Endothelial cell of umbilical vein (primary cell): ENCODE data around the gene ATXN7L1. TPM values are rescaled to one million over a fixed set of nuclear protein-coding genes. Genes with fewer than 3 reads are reported as not detected.

ENCODE experiments used
- BruUV-seq: library from RNA; stranded (reverse); fragments of 400-500 nt; replicated peaks from 2 replicates; lab custom pipeline; 2021; lab: Mats Ljungman, UMichigan
- CTCF ChIA-PET: fragments of 300-600, 350-600 bp; sonication (Branson Sonifier 250); formaldehyde crosslinking; loops from one replicate; lab custom pipeline; 2021; ENCODE audit warnings: antibody characterized with exemption, inconsistent platforms; lab: Charles Lee
- POLR2A ChIA-PET: fragments of 300-600, 350-600 bp; sonication (Branson Sonifier 250); formaldehyde crosslinking; loops from one replicate; lab custom pipeline; 2021; ENCODE audit warnings: antibody characterized with exemption, inconsistent platforms; lab: Charles Lee
- DNase-seq: peaks from one replicate; pipeline ENCODE4 v3.0.0-alpha.2; 2011; ENCODE audit warnings: low read depth, low spot score
- FAIRE-seq: peaks from 2 replicates; lab custom pipeline; 2011; peaks lifted over from hg19 to GRCh38; lab: Jason Lieb, UNC
- H2AFZ ChIP-seq: 2 replicates; pipeline ENCODE4 v1.6.0; 2012; ENCODE audit warnings: low read depth, low read length, control low read depth, inconsistent platforms
- H3K27ac ChIP-seq: 2 replicates; pipeline ENCODE4 v1.5.1; 2011; ENCODE audit warnings: low read depth, mild to moderate bottlenecking, control low read depth, low read length, moderate library complexity; ENCODE audit not compliant: insufficient read depth
- H3K27me3 ChIP-seq, 2 experiments: 2 replicates each; pipeline versions ENCODE4 v1.6.0 to v1.6.1; 2011; ENCODE audit warnings: low read length in 2 of 2, mixed read lengths in 1 of 2; ENCODE audit not compliant: control insufficient read depth in 2 of 2, insufficient read depth in 2 of 2
- H3K36me3 ChIP-seq, 2 experiments: 2 replicates in 1 of 2; 3 replicates in 1 of 2; pipeline ENCODE4 v1.5.1; 2011; ENCODE audit warnings: low read length in 2 of 2, mild to moderate bottlenecking in 1 of 2, moderate library complexity in 1 of 2; ENCODE audit not compliant: control insufficient read depth in 2 of 2, insufficient read depth in 2 of 2; ENCODE audit errors: extremely low read depth in 1 of 2
- H3K4me1 ChIP-seq: 3 replicates; pipeline ENCODE4 v1.5.1; 2011; ENCODE audit warnings: mild to moderate bottlenecking, low read length; ENCODE audit not compliant: control insufficient read depth, insufficient read depth; ENCODE audit errors: extremely low read depth
- H3K4me2 ChIP-seq: 2 replicates; pipeline ENCODE4 v1.6.1; 2011; ENCODE audit warnings: low read length, control low read depth, mixed read lengths; ENCODE audit not compliant: insufficient read depth
- H3K4me3 ChIP-seq, 3 experiments: fragments of 200-600 bp in 1 of 3; sonication (generic), shearing (Covaris generic) in 1 of 3; replicated peaks in 1 of 3; 2 replicates each; pipeline ENCODE4 v1.5.1; 2011 to 2016; ENCODE audit warnings: control low read depth in 3 of 3, low read length in 3 of 3, mild to moderate bottlenecking in 2 of 3, inconsistent platforms in 1 of 3, low read depth in 1 of 3, moderate library complexity in 1 of 3; ENCODE audit not compliant: insufficient read depth in 1 of 3
- H3K79me2 ChIP-seq: 2 replicates; pipeline ENCODE4 v1.6.0; 2012; ENCODE audit warnings: low read length, inconsistent platforms; ENCODE audit not compliant: control insufficient read depth, insufficient read depth
- H3K9ac ChIP-seq: replicated peaks from 2 replicates; pipeline ENCODE3; 2011; ENCODE audit warnings: low read length, control low read depth; ENCODE audit not compliant: insufficient read depth; ENCODE audit errors: extremely low read depth
- H3K9me1 ChIP-seq: replicated peaks from 3 replicates; pipeline ENCODE4 v1.6.0; 2011; ENCODE audit warnings: mild to moderate bottlenecking, low read length; ENCODE audit not compliant: control insufficient read depth, insufficient read depth; ENCODE audit errors: extremely low read depth
- H3K9me3 ChIP-seq: replicated peaks from 2 replicates; pipeline ENCODE4 v1.5.1; 2012; ENCODE audit warnings: low read length, inconsistent platforms; ENCODE audit not compliant: control insufficient read depth, insufficient read depth
- H4K20me1 ChIP-seq: replicated peaks from 2 replicates; pipeline ENCODE3; 2011; ENCODE audit warnings: mild to moderate bottlenecking, low read length; ENCODE audit not compliant: control insufficient read depth, insufficient read depth; ENCODE audit errors: extremely low read depth
- EZH2 ChIP-seq: IDR thresholded peaks from 2 replicates; pipeline ENCODE4 v1.6.1; 2012; ENCODE audit warnings: borderline replicate concordance, low read depth, mild to moderate bottlenecking, moderate library complexity, low read length, inconsistent platforms; ENCODE audit not compliant: severe bottlenecking
- FOS ChIP-seq: IDR thresholded peaks from 2 replicates; pipeline ENCODE4 v1.6.1; 2011; ENCODE audit warnings: mild to moderate bottlenecking, low read length, moderate library complexity, borderline replicate concordance; ENCODE audit not compliant: insufficient read depth
- GATA2 ChIP-seq: IDR thresholded peaks from 2 replicates; pipeline ENCODE4 v1.7.0; 2011; ENCODE audit warnings: low read depth, mild to moderate bottlenecking, moderate library complexity, mixed read lengths, low read length; ENCODE audit not compliant: insufficient read length, insufficient read depth
- JUN ChIP-seq: IDR thresholded peaks from 2 replicates; pipeline ENCODE4 v1.6.1; 2011; ENCODE audit warnings: borderline replicate concordance, low read depth; ENCODE audit not compliant: insufficient read length, insufficient read depth
- MYC ChIP-seq: IDR thresholded peaks from one replicate; pipeline ENCODE4 v1.6.1; 2011; ENCODE audit warnings: mild to moderate bottlenecking, low read depth, low read length
- POLR2A ChIP-seq: IDR thresholded peaks from 2 replicates; pipeline ENCODE4 v1.6.1; 2012; ENCODE audit warnings: low read depth, mild to moderate bottlenecking, control low read depth, low read length
- POLR2AphosphoS5 ChIP-seq: IDR thresholded peaks from 2 replicates; pipeline ENCODE4 v1.6.1; 2012; ENCODE audit warnings: low read depth, mild to moderate bottlenecking, control low read depth, low read length, moderate library complexity; ENCODE audit not compliant: insufficient read depth
- dilution Hi-C: fragments of 300-500 bp; cut with MboI; formaldehyde crosslinking; loops from one replicate; pipeline ENCODE4 v1.15.0; 2019; ENCODE audit warnings: low sequenced_read_pairs; ENCODE audit not compliant: extremely low pct_ligation_motif_present
- intact Hi-C: fragments of 100-400 bp; cut with micrococcal nuclease; formaldehyde crosslinking; loops from one replicate; pipeline ENCODE4 v1.10.0; 2022
- polyA plus RNA-seq, 4 experiments: library from polyadenylated mRNA; depleted of rRNA in 3 of 4; stranded (reverse) in 3 of 4; unstranded in 1 of 4; fragments of >200 nt; gene quantifications; 2 replicates each; pipeline versions ENCODE4 v1.2.1 to v1.2.3, GENCODE V29; 2011 to 2012; ENCODE audit warnings: missing spikeins in 1 of 4
- total RNA-seq: library from RNA; stranded (reverse); gene quantifications from 2 replicates; pipeline ENCODE4 v1.2.3, GENCODE V29; 2021
- TF ChIP-seq, protein P1 (sequence below), 2 donors: IDR thresholded peaks; 1 replicate in 1 of 2; 2 replicates in 1 of 2; pipeline ENCODE4 v1.5.1; 2011; ENCODE audit warnings: low read length in 2 of 2, mild to moderate bottlenecking in 2 of 2, moderate library complexity in 2 of 2, control low read depth in 1 of 2, inconsistent platforms in 1 of 2, low read depth in 1 of 2; ENCODE audit not compliant: insufficient read depth in 1 of 2; ENCODE audit errors: extremely low read depth in 1 of 2
- TF ChIP-seq, protein P2 (sequence below): IDR thresholded peaks from 2 replicates; pipeline ENCODE4 v1.6.1; 2011; ENCODE audit not compliant: insufficient read depth, insufficient read length

ATXN7L1 gene
- total and polyA plus RNA-seq, 2 donors (not counting 3 experiments of a cell fraction or from before 2014, with no cell fraction given): 4.6 to 15.6 TPM

DNA sequence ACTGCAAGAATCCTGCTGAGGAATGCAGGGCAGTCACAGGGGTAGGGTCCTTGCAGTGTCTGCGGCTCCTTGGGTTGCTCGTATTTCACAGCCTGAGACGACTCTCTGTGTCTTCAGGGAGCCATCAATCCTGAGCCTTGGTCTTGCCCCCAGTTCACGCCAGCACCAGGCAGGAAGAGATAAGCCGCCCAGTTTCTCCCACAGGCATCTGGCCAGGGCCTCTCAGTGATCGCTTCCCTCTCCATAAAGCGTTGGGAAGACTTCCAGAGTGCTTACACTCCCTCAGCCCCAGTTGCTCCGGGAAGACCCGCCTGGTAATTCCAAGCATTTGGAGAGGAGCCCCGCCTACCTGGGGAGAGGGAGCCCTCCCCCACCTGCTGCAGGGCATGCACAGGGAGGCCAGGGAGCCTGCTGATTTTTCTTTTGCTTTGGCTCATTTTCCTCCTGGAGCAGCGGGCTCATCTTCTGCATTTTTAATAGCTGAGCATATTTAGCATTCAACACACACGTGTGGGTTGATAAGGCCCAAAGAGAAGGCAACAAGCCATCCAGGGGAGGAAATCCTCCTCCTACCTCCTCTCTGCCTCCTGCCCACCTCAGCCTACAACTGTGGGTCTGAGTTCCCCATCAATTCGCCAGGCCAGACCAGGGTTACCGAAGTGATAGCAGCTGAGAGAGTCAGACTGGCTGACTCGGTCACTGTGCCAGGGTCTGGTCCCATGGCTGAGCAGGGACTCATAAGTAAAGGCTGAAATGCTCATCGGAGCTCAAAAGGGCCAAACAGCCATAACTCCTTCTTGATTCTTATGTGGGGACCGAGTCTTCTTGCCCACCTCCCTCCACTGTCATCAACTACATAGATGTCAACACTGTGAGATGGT lies 220.7 kb downstream of the ATXN7L1 start:
- POLR2A ChIA-PET: no interaction called here
- Histone ChIP-seq H3K9ac (no peak overlapping the region), H3K27me3 (no peaks in the 10 kb centered on the region), H2AFZ (no peak overlapping the region), H3K27ac (no peak overlapping the region), H4K20me1 (no peaks in the 10 kb centered on the region), H3K4me1 (no peaks in the 10 kb centered on the region), H3K9me1 (no peaks in the 10 kb centered on the region), H3K4me3 (no peak overlapping the region), H3K9me3 (no peaks in the 10 kb centered on the region), H3K4me2 (no peak overlapping the region), H3K79me2 (no peaks in the 10 kb centered on the region), H3K36me3 (no peaks in the 10 kb centered on the region)
- intact Hi-C loops (loop anchor here (10.0 kb wide), 1 partner anchor 219 kb away; the partner anchor contains the start of gene ATXN7L1), dilution Hi-C loops (no loop called here)
- CTCF ChIA-PET: interaction anchor here (0.9 to 6.5 kb wide), 9 partner anchors 8 to 392 kb away, joined by 3 to 72 read pairs (median 4); no protein-coding TSS in a partner anchor
- BruUV-seq: no TSS peak
- no peak for TF ChIP-seq POLR2AphosphoS5
- no peak for TF ChIP-seq FOS
- TF ChIP-seq POLR2A: no peak
- no peak for TF ChIP-seq EZH2
- no peak for TF ChIP-seq JUN
- no peak for TF ChIP-seq MYC
- TF ChIP-seq, protein P1, sequence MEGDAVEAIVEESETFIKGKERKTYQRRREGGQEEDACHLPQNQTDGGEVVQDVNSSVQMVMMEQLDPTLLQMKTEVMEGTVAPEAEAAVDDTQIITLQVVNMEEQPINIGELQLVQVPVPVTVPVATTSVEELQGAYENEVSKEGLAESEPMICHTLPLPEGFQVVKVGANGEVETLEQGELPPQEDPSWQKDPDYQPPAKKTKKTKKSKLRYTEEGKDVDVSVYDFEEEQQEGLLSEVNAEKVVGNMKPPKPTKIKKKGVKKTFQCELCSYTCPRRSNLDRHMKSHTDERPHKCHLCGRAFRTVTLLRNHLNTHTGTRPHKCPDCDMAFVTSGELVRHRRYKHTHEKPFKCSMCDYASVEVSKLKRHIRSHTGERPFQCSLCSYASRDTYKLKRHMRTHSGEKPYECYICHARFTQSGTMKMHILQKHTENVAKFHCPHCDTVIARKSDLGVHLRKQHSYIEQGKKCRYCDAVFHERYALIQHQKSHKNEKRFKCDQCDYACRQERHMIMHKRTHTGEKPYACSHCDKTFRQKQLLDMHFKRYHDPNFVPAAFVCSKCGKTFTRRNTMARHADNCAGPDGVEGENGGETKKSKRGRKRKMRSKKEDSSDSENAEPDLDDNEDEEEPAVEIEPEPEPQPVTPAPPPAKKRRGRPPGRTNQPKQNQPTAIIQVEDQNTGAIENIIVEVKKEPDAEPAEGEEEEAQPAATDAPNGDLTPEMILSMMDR (IDR thresholded peaks at IDR 0.05; ENCODE audit: extremely low read depth in 1 of 2, insufficient read depth in 1 of 2, low read depth in 1 of 2, low read length in 2 of 2): no peak
- TF ChIP-seq, protein P2, sequence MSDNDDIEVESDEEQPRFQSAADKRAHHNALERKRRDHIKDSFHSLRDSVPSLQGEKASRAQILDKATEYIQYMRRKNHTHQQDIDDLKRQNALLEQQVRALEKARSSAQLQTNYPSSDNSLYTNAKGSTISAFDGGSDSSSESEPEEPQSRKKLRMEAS: no peak
- TF ChIP-seq GATA2: no peak
- FAIRE-seq (no peak), DNase-seq (peak; percentile 81)
